Activated CD4-positive, CD25-positive, alpha-beta regulatory T cell treated with anti-CD3 and anti-CD28 coated beads, Interleukin-2, amount 50 U/mL, for 72 hours (primary cell): Measurements from ENCODE around the gene EPGN.
"Not testable (repeated sequence)": the region's sequence is repeated elsewhere in the genome, so short reads cannot be mapped to it uniquely, and the experiment has no call there.

Experiments used
- DNase-seq: peaks from one replicate; pipeline ENCODE4 v3.0.0; 2021

EPGN gene

DNA sequence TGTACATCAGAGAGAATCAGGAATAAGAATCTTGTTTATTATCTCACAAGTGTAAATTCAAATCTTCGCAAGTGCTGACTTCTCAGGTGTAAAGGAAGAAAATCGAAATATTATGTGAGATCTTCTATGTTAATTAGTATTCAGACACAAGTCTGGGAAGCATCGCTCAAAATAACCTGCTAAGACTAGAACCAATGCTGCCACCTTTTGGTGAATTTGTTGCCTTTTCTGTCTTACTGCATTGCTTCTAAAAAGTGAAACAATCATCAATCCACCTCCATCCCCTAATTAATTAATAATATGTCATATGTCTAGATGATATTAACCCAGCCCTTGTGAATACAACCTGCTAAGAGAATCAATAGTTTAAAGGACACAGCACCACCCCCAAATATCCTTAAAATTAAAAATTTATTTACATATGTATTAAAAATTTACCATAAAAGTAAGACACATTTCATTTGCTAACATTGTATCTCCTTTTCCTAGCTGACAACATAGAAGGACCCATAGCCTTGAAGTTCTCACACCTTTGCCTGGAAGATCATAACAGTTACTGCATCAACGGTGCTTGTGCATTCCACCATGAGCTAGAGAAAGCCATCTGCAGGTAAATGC, 3.5 kb downstream of the EPGN start:
- no peak for DNase-seq

DNA sequence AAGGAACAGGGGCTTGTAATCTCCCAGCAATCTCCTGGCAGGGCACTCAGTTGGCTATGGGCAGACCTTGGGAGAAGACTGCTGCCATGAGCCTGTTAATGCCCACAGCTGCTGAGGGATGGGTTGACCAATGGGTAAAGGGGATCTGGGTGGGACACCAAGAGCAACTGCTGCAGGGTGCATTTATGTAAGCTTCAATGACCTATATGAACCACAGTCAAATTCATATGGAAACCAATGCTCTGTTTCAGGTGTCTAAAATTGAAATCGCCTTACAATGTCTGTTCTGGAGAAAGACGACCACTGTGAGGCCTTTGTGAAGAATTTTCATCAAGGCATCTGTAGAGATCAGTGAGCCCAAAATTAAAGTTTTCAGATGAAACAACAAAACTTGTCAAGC, 6.1 kb downstream of the EPGN start:
- no peak for DNase-seq

DNA sequence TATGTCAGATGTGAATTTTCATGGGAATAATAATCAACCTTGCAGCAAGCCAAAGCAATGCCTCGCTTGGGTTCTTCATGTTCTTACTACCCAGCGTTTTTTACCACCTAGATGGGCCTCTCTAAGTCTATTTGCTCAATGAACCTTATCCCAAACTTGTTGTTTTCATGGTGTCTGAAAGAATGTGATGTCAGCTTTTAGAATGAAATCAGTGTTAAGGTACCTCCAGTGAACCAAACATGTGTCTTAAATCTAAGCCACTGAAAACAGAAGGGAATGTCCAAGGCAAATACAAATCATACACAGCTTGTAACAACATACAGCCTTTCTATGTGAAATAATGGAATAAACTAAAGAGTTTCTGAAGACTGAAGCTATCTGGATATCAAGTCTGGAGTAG, 6.7 kb downstream of the EPGN start:
- no peak for DNase-seq

DNA sequence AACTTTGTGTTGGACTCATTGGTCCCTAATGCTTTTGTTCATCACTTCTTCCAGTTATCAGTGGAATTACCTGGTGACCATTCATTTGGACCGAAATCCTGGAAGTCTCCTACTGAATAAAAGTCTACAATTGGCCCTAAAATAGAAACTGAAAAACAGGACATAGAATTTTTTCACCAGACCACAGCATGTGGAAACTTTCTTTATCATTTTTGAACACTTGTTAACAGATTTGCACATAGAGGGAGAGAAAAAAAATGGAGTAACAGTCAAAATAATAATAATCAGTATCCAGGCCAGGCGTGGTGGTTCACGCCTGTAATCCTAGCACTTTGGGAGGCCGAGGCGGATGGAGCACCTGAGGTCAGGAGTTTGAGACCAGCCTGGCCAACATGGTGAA, 7.1 kb downstream of the EPGN start:
- no peak for DNase-seq

DNA sequence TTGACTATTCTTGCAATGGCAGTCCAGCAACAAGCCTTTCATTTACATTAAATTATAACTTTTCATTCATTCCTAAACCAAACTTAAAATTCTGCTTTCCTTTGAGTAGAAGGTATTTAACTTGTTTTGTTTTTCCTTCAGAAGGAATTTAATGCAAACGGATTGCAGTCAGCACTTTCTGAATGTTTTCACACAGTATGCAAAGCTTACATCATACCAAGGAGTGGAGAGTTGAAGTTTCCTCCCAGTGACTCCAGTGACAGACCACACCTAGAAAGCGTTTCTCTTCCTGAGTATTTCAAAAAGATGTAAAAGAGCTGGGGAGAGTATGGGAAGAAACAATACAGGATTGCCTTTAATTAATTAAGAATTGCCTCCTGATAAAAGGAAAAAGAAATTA, 8.1 kb downstream of the EPGN start:
- DNase-seq: no peak

DNA sequence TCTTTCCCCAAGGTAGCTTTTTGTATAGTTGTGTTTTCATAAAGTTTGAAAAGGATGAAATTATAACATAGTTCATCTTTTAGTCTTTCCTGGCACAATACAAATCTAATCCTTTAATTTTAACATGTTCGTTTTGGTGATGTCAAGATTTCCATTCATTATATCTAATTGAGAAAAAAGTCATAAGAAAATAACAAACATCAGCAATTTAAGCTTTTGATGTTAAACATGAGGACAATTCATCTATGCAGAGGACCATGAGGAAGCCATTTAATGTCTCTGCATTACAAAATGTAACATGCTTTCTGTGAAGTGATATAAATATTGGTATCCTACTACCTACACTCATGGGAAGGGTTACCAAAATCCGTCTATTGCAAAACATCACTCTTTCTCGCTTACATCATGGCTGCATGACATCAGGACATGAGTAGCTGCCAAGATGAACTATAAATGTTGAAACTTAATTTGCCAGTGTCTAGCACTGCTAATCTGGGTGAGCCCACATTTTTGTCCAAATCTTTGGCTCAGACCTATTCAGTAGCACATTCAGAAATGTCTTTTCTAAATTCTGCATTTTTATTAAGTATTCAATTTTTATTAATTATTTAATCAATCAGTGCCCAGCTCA, 9.5 kb downstream of the EPGN start:
- DNase-seq: no peak

DNA sequence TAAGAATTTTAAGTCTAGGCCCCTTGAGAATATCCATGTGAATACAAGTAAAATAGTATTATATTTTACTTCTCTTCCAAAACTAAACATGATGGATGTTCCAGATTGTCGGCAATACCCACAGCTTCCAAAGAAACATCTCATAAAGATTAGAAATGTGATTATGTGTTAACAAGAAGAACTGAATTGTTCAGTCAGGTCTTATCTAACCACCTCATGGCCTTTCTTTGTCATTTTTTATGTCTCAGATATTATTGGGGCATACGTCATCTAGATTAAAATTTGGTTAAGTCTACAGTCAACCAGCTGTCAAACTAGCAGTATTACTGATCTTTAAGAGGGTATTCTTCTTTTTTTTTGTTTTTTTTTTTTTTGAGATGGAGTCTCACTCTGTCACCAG, 10.0 kb downstream of the EPGN start:
- DNase-seq: no peak

DNA sequence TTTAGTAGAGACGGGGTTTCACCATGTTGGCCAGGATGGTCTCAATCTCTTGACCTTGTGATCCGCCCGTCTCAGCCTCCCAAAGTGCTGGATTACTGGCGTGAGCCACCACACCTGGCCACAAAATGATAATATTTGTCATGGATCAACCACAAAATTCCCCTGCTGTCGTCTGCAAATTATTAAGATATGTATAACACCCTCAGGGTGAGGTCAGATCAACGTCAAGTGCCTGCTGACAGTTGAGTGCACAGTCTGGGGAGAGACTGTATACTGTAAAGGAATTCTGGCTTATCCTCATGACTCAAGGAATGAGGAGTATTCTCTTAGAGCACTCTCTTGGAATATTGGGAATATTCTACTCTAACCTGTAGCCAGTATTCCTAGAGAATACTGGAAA, 11.2 kb downstream of the EPGN start:
- DNase-seq: no peak

DNA sequence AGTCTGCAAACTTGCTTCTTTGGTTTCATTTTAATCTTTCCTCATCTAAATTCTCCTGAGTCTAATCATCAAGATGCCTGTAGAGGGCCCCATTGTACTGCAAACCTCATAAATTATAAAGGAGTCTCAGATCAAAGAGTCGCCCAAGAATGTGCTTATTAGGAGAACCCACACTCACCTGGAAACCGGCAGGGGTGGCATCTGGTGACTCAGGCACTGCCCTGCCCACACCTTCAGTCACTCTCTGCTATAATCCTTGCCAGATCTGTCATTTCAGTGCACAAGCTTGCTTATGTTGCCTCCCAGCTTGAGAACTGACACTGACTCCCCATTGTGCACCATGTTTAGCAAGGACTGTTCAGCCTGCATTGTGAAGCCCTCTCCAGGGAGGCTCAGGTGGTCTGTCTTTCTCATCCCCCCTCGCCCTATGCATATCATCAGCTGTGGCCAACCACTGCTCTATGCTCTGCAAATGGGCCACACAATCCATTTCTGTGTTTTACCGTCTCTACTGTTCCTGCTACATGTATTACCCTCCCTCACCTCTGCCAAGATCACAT, 12.4 kb downstream of the EPGN start:
- no peak for DNase-seq

DNA sequence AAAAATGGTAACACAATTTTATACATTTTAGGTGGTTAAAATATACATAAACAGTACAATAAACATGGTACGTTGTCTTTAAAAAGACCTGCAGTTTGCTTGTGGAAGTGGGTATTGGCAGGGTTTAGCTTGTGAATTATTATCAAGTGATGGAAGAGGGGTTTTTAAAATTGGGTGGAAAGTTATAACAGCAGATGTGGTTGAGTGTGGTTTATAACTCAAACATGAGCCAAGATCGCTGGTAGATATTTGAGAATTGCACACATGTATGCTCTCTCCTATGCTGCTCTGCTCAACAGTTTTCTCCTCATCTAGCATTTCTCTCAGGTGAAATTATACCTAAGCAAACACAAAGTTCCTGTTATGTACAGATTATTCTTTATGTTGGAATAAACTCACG, 14.0 kb downstream of the EPGN start:
- DNase-seq: no peak

DNA sequence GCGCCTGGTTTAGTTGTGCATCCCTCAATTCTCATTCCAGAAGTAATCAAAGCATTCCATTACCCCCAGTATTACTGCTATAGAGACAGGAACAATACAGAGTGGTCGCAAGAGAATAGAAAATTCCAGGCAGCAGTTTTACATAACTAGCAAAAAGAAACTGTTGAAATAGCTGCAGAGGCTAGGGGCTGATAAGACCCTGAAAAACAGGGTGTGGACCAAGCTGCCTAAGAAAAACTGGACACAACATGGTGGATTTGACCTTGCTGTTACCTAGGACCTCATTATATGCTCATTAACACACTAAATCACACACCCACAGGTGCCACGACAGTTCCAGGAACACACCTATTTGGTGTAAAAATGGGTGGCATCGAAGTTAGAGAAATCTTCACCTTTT, 15.4 kb downstream of the EPGN start:
- DNase-seq: no peak

DNA sequence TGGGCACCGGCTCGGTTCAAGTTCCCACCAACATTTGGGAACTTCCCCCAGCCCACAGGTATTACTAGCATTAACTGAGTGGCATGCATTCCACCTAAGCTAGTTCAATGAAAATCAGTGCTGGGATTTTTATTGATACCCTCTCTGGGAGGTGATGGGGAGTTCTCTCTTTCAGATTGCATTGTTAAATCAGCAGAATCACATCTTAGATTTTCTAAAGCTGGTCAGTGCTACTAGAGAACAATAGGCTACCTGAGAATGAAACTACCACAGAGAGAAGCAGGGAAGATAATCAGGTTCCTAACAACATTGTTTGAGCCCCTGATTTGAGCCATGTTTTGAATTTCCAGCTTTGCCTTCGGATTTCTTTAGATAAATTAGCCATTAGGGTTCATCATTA, 16.0 kb downstream of the EPGN start:
- no peak for DNase-seq

DNA sequence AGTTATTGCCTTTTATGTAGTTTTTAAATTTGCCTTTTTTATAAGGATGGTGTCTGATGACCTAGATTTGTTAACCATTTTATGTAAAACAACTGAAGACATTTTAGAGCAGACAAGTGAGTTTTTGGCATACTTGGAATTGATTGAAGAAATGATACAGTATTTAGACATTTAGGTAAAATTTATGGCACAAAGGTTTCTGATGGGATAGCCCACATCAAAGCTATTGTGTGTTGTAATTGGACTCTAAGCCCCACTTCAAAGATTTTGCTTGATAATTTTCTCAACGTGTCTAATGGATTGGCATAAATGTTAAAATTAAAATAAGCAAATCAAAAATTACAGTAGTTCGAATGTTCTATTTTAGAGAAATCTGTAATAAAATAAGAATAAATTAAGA, 17.6 kb downstream of the EPGN start:
- no peak for DNase-seq

DNA sequence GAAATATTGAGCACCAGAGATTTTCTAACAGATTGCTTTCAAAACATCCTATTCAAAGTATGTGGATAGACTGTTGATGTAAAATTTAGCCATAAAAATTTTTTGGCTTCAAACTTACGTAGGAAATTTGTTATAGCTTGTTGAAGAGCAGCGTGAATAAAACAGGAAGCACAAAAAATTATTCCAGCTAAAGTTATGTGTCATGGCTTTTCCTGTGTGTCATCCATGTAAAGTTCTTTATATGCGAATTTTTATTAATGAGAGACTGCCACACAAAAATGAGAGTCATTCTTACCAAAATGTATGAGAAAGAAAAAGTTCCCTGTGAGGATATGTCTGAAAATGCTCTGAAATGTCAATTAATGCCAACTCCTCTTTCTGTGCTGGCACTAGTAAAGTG, 19.5 kb downstream of the EPGN start:
- DNase-seq: no peak

DNA sequence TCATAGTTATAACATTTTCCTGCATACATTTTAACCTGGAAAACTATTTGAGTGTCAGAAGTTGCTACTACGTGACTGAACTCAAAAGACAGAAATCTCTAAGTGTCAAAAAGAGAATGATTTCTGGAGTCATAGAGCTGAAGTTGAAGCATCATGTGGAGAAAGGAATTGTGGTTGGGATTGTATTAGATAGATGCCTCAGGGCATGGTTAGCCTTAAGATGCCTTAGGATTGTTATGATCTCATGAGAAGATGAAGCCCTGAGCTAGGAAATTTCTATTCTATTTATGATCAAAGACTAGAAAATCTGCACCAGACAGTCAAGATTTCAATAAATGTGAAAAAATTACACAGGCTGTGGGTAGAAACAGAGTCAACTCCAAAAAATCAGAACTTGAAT, 20.2 kb downstream of the EPGN start:
- no peak for DNase-seq

DNA sequence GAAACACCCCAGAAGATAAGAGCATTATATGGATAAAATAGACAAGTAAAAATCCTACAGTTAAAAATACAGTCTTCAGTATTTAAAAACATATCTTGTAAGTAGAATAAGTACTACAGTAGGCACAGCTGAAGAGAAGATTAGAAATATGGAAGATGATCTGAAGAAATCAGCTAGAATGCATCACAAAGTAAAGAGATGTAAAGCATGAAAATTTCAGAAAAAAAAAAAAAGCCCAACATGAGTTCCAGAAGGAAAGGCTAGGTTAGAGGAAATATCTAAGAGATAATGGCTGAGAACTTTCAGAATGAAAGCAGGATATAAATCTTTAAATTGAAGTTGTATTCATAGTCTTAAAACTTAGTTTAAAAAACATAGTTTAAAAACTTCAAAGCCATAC, 21.0 kb downstream of the EPGN start:
- DNase-seq: no peak

DNA sequence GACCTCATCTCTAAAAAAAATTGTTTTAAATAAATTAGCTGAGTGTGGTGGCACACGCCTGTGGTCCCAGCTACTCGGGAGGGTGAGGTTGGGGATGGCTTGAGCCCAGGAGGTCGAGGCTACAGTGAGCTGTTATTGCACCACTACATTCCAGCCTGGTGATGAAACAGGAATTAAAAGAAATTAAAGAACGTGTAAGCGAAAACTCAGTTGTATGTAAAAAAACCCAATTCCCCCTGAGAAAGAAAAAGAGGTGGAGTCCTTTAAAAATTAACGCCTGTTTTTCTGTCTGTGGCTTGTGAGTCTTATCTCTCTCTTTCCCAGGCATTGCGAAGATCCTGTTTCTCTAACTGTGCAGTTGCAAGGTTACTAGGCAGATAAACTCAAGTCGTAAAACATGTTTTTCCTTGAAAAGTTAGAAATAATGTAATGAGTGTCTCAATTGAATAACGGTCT, 22.1 kb downstream of the EPGN start:
- DNase-seq: no peak

DNA sequence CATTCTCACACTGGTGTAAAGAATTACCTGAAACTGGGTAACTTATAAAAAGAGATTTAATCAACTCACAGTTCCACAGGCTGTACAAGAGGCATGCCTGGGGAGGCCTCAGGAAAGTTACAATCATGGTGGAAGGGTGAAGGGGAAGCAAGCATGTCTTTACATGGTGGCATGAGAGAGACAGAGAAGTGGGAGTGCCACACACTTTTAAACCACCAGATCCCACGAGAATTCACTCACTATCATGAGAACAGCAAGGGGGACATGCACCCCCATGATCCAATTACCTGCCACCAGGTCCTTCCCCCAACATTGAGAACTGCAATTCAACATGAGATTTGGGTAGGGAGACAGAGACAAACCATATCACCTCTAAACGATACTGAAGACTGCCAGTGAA, 23.0 kb downstream of the EPGN start:
- DNase-seq: no peak

DNA sequence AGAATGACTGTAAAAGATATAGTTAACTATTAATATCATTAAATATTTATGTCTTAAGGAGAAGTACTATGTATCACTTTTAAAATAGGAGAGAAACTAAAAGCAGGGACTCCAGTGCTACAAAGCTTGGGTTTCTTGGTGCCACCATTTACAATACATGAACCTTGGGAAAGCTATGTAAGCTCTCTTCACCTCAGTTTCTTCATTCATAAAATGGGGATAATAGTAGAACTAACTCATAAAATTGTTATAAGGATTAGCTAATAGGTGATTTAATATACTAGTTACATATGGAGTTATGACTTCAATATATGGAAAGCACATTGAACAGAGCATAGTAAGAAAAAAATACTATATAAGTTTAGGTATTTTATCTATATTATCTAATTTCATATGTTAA, 23.7 kb downstream of the EPGN start:
- no peak for DNase-seq

DNA sequence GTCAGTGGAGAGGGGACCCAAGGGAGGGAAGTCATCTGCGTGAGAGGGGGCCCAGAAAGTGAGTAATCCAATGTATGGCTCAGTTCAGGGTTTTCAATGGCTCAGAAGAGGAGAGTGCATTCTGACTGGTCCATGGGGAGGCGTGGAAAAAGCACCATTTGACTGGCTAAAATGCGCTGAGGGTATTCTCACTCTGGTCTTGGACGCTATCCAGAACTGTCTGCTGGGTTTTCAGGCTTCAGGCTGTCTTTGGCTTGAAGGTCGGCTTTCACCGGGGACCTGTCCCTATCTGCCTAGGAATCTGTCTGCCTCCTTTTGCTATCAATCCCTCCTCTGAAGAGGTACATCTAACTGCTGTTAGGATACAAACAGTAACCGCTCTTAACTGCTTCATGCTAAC, 26.4 kb downstream of the EPGN start:
- no peak for DNase-seq

DNA sequence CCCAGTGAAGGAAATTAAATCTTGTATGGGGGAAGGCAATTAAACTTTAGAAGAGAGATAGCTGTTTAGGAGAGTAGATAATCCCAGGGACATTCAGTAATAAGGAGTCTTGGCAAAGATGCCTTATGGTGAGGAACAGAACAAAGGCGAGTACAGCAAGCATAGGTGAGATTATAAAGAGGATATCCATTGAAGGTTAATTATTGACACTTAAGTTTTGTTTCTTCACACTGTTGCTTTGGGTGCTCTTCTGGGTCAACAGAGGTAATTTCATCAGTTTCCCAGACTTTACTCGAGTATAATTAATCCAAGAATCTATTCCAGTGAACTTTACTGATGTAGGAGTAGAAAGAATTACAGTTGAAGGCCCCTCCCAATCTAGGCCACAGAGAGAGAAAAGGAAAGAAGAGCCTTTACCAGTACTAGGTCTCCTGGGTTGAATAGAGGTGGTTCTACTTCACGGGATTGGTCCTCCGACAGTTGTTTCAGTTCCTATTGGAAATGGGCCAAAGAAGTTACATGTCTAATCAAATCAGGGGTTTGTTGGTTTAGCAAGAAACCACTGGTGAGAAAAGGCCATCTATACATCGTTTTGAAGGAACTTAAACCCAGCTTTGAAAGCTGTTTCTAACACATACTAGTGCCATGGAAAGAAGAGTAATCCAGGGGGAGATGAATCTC, 27.2 kb downstream of the EPGN start:
- no peak for DNase-seq

DNA sequence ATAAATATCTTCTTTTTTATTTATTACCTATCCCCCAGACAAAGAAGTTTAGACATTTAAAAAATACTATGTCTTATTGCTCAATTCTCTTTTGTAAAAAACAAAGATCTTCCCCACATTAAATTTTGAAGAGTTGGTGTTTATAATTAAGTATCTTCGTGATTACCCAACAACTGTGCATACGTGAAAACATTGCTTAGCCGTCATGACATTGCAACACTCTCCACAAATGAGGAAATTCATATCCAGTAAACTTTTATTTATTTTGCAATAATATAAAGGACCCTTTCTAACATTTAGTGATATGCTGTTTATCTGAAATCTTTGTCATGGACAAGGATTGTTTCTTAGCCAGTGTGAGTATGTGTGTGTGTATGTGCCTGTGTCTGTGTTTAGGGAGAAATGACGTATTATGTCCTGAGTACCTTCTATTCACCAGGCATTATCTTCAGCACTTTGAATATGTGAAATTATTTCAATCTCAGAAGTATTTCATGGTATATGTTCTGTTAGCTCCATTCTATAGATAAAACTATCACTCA, 30.6 kb downstream of the EPGN start:
- no peak for DNase-seq

DNA sequence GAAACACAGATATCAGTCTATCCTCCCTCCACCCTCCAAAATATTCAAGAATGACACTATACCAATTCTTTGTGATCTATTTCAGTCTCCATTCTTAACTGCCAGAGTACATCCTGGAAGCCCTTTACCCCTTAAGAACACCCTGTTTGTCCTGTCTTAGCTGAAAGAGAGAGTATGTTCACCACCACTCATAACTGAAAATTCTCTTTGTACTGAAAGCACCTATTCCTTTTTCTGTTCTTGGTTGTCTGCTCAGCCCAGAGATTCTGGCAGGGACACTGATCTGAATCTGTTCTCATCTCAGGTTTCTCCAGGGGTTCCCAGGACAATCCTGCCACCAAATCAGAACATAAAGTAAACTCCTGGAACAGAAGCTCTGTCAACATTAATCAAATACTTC, 31.2 kb downstream of the EPGN start:
- DNase-seq: no peak

DNA sequence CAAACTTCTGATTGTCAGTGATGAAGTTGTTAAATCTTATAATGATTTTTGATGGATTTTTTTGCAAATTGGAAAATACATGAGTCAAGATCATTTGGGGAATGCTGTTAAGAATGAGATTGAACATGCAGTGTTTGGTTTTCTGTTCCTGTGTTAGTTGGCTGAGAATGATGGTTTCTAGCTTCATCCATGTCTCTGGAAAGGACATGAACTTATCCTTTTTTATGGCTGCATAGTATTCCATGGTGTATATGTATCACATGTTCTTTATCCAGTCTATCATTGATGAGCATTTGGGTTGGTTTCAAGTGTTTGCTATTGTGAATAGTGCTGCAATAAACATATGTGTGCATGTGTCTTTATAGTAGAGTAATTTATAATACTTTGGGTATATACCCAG, 32.2 kb downstream of the EPGN start:
- not testable (repeated sequence) for DNase-seq
